Left cardiac atrium (tissue), 4 donors: ENCODE data around the gene ANAPC4. TPM values are rescaled to one million over a fixed set of nuclear protein-coding genes. Genes with fewer than 3 reads are reported as not detected.
"Not testable (repeated sequence)": the region's sequence is repeated elsewhere in the genome, so short reads cannot be mapped to it uniquely, and the experiment has no call there.

Experiments used
- ATAC-seq, 2 donors: fragments of 200-7000 bp; cut with Tn5 transposase; one replicate each; pipeline ENCODE4 v1.9.1; 2020; ENCODE audit warnings: mild to moderate bottlenecking in 2 of 2, moderate library complexity in 2 of 2
- DNase-seq: peaks from one replicate; pipeline ENCODE4 v3.0.0-alpha.2; 2020
- intact Hi-C, 2 donors: fragments of 100-400 bp; cut with DNase I; formaldehyde crosslinking; loops; one replicate each; pipeline versions ENCODE4 v1.14.1 to v1.15.1; 2022 to 2023
- total RNA-seq, 2 donors: library from RNA; stranded (reverse); fragmentation: NEBNext Ultra II Directional; extraction: Animal tissue kit (Norgen Biotek cat#: 25700); gene quantifications; one replicate each; pipeline ENCODE4 v1.2.1, GENCODE V29; 2021
- donor health status: DM: no; HTN: yes; CAD: no.
- donor health status: DM: no; HTN: yes; CAD: no; lungs with severe emphysema.
- donor health status: DM: yes; HTN: yes; CAD: no.
- donor health status: Dilated cardiomyopathy.

ANAPC4 gene
- total RNA-seq, 2 donors from 2014 or later, result 12.6 to 16.2 TPM

DNA sequence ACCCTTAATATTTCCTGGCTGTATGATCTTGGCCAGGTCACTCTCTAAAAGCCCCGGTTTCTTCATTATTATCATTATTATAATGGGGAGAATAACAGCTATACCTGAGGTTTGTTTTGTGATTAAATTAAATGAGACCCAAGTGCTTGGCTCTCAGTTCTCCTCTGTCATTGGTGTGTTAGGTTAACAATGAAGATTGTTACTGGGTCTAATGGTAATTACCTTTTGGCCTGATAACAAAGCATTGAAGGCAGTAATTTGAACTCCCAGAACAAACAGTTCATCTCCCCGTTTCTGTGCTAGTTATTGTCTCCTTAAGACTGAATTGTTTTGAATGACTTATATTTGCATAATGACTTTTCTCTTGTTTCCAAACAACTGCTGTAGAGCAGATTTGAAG lies 6.8 kb upstream of the ANAPC4 start:
- intact Hi-C loops, result no loop called here
- ATAC-seq (no peak), DNase-seq (no peak)

DNA sequence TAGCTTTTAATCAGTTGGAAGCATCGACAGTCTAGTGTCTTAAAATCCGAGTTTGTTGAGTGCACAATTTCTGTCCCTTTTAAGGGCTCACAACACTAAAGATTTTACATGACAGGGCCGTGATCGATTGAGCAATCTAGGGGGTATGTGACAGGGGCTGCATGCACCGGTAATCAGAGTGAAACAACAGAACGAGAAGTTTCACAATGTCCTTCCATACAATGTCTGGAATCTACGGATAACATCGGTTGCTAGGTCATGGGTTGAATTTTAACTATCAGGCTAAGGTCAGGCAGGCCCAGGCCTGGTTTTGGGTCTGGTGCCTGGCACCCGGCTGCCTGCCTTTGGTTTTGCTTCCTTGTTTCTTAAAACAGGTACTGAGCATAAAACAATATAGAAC lies 4.5 kb upstream of the ANAPC4 start:
- DNase-seq, intact Hi-C loops, ATAC-seq: not testable (repeated sequence)

DNA sequence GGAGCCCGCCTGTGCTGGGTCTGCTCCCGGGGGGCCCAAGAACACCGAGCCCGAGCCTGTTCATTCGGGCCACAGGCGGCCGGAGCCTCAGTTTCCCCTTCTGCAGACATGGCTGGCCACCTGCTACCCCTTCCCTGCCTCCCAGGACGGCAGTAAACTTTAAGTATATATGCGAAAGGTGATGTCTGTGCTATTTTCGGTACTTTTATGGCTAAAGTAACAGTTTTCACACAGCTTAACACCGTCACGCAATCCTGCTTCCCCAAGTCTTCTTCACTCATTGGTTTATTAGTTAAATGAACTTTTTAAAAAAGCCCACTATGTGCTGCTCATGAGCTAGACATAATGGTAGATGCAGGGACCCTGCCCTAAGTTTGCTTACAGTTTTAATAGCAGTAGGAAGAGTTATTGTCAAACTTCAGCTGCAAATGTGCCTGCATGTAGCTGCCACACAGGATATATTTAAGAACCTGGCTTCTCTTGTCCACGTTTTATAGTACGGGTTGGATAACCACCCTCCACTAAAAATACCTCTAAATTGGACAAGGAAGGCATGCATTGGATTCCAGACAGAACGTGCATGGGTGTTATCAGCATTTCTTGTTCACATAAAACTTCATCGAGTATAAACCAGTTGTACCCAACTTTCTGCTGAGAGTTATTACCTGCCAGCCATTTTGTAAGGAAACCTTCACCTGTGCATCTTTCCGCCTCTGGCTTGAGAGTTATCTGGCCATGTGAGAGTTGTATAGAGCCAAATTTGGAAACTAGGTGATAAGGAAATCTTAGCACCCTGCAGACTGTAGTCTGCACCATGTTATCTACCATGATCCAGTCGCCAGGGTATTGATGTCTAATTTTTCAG lies 741 bp downstream of the ANAPC4 start:
- DNase-seq (no peak), ATAC-seq (peak in 1 of 2 donors; percentile 0)
- intact Hi-C loops, result no loop called here

GRCh38 chr4:25378437-25378743 lies 1.3 kb downstream of the ANAPC4 start:
- DNase-seq (no peak), ATAC-seq (no peak)
- intact Hi-C loops, result no loop called here

- DNase-seq, result no peak
- ATAC-seq, result no peak
- intact Hi-C loops, result no loop called here
These were observed 2.5 kb downstream of the ANAPC4 start for GRCh38 chr4:25379591-25379990.

GRCh38 chr4:25383647-25384046 lies 6.6 kb downstream of the ANAPC4 start:
- ATAC-seq (no peak), DNase-seq (no peak)

GRCh38 chr4:25386926-25387325 lies 9.9 kb downstream of the ANAPC4 start:
- no peak for DNase-seq
- intact Hi-C loops, result no loop called here

More at GRCh38 chr4:25383647-25384046, 6.6 kb downstream of the ANAPC4 start:
- intact Hi-C loops, result no loop called here

GRCh38 chr4:25397305-25397704 lies 20.2 kb downstream of the ANAPC4 start:
- intact Hi-C loops, result no loop called here
- DNase-seq (no peak), ATAC-seq (no peak)

More at GRCh38 chr4:25386926-25387325, 9.9 kb downstream of the ANAPC4 start:
- no peak for ATAC-seq

GRCh38 chr4:25399510-25399909 lies 22.4 kb downstream of the ANAPC4 start:
- intact Hi-C loops, result no loop called here
- DNase-seq (no peak), ATAC-seq (no peak)

DNA sequence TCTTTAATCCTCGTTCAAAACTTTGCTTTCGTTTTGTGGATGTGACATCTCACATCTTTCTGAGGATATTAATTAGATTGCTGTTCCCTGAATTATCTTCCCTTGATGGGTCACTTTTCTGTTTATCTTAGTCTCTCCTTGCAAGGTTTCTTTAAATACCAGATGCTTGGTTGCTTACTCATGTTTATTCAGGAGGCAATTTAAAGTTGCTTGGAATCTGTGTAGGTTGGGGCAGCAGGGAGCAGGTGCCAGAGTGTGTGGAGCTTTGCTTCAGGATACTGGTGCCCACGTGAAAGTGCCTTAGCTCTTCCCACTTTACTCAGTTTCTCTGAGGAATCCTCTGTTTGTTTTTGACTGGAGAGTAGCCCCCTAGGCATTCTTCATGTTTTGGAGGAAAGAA lies 24.0 kb downstream of the ANAPC4 start:
- DNase-seq (no peak), ATAC-seq (no peak)
- intact Hi-C loops, result no loop called here

- ATAC-seq, result no peak
These were observed 25.5 kb downstream of the ANAPC4 start for GRCh38 chr4:25402521-25402920.

GRCh38 chr4:25403699-25404098 lies 26.6 kb downstream of the ANAPC4 start:
- intact Hi-C loops, result no loop called here
- DNase-seq (no peak), ATAC-seq (no peak)

More at GRCh38 chr4:25402521-25402920, 25.5 kb downstream of the ANAPC4 start:
- intact Hi-C loops, result no loop called here
- DNase-seq, result no peak

DNA sequence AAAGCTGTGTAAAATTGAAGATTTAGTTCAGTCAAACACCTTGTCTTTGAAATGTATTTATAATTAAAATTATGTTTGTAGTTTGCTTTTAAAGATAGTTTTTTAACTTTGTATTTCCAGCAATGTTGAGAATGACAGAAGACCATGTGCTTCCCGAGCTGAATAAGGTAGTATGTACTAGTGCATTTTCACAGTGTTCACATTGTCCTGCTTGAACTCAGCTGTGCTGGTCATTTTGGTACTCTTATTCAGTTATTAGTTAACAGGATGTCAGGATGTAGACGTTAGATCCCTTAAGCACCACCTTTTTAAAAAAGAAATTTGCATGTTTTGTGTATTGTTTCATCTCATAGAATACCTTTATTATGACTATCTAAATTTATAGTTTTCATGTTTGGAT lies 28.4 kb downstream of the ANAPC4 start:
- ATAC-seq, result no peak
- DNase-seq, result no peak
- intact Hi-C loops, result no loop called here

DNA sequence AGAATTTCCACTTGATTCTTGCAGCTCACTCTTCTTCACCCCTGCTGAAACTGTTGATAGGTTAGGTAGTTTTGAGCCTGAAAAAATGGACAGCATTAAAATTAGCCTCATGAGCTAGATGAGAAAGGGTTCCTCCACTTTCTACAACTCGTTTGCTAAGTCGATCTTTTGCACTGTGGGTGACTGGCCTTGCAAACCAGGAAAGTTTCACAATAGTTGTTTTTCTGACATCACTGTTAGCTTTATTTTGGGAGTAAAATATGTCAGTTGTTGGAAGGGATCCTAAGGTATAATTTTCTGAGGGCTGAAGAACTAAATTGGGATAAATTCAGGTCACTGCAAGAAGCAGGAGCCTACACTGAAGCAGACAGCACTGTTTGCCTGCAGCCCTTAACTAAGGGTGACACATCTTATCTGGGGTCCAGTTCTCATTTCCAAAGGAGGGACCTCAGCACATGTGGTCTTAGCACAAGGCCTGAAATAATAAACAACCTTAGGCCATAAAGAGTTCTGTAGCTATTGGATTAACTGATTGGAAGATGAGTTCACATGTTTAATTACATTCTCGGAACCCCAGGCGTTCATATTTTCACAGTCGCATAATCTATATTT lies 29.1 kb downstream of the ANAPC4 start:
- ATAC-seq, result peak in 1 of 2 donors; percentile 49
- no peak for DNase-seq
- intact Hi-C loops, result no loop called here

- no peak for DNase-seq
These were observed 33.9 kb downstream of the ANAPC4 start for GRCh38 chr4:25410820-25411529.

DNA sequence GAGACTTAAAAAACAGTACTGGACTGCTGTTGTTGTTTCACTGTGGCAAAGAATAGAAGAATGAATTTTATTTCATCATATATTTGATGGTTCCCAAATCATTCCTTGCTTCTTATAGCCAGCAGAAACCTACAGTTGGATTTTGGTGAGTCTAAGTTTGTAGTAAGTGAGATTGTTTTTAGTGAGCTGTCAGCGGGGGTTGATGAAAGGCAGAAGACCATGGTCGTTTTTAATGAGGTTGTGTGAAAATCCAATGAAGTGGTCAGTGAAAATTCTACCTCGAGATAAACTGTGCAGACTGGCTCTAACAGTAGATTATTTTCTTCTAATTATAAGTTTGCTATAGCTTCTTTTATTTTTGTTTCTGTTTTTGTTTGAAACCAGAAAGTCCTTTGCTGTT lies 36.2 kb downstream of the ANAPC4 start:
- intact Hi-C loops, result no loop called here
- DNase-seq (no peak), ATAC-seq (no peak)

More at GRCh38 chr4:25410820-25411529, 33.9 kb downstream of the ANAPC4 start:
- ATAC-seq, result no peak
- intact Hi-C loops, result no loop called here

GRCh38 chr4:25417014-25417413 lies 40.0 kb downstream of the ANAPC4 start:
- intact Hi-C loops, result no loop called here
- no peak for DNase-seq
- no peak for ATAC-seq

DNA sequence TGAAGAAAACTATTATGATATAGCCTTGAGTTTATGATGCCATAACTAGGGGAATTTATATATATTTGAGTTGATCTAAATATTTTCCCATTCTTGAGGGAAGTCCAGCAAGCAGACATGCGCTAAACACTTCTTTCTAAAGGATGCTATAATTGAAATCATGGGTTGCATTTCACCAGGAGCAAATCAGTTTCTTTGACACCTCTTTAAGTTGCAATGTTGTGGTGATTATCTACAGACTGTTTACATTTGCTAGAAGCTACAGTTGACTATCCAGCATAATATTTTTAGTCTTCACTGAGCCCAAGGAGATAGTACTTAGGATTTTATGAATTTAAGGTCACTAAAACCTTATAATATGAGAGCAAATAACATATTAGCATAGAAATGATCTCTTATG lies 43.9 kb downstream of the ANAPC4 start:
- no peak for ATAC-seq
- no peak for DNase-seq
- intact Hi-C loops, result no loop called here

DNA sequence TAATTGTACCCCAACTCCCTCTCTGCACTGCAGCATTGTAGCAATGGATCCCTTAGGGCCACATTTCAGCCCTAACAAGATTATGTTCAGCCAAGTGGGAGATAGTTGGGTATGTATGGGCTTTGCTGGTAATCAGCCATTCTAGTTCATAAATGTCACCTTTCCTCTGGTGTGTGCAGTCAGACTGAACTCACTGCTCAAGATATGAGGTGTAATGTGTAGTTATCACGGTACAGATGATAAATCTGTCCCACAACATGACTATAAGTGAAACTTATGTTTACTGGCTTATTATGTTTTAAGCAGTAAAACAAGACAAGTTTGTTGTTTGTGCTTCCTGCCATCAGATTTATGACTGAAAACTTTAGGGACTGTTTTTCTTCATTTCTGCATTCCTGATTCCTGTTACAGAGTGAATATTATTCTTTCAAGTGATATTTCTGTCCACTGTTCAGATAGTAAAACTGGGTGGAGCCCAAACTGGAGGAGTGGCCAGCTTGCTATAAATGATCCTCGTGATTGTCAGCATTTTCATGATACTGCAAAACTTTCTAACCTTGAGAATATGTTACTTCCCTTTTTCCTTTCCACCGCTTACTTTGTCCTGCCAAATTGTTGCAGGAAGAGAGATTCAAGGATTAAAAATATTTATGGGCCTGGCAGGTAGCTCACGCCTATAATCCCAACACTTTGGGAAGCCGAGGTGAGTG lies 44.9 kb downstream of the ANAPC4 start:
- no peak for ATAC-seq
- DNase-seq, result no peak
- intact Hi-C loops, result no loop called here

- ATAC-seq (peak in 1 of 2 donors; percentile 53), DNase-seq (no peak)
- intact Hi-C loops, result no loop called here
These were observed 46.5 kb downstream of the ANAPC4 start for GRCh38 chr4:25423548-25423947.
